EL (cell line): Measurements from ENCODE around the gene RAB3C.

Experiments
- DNase-seq: peaks from one replicate; pipeline ENCODE4 v3.0.0-alpha.2; 2016

RAB3C gene

DNA sequence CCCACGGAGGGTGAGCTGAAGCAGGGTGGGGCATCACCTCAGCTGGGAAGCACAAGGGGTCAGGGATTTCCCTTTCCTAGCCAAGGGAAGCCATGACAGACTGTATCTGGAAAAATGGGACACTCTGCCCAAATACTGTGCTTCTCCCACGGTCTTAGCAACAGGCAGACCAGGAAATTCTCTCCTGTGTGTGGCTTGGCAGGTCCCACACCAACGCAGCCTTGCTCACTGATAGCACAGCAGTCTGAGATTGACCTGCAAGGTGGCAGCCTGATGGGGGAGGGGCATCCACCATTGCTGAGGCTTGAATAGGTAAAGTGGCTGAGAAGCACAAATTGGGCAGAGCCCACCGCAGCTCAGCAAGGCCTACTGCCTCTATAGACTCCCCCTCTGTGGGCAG, 23.2 kb downstream of the RAB3C start:
- no peak for DNase-seq

DNA sequence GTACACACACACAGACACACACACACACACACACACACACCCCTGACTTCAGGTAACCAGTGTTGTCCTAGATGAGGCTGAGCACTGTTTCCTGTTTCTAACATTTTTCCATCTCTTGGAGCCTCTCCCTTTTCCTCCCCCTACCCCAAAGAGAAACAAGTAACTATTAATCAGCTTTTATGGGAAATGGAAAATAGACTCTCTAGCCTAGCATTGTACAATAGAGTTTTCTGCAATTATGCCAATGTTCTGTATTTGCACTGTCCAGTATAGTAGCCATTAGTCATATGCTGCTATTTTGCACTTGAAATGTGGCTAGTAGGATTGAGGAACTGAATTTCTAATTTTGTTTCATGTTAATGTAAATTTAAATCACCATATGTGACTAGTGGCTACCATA, 33.1 kb downstream of the RAB3C start:
- no peak for DNase-seq

DNA sequence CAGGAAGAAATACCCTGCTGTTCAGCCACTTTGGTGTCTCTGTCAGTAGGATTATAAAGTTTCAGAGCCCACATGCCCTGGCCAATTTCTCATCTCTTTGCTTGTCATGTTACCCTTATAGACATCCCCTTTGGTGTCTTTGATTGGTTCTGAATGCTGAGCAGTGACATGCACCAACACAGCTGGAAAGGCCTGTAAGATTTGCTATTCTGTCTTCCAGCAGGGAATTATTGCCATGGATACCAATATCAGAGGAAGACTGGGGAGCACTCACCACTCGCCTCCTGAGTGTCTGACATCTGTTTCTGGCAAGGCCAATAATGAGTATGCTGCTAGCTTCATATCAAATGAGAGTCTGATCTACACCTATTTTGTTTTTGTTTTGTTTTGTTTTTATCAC, 34.4 kb downstream of the RAB3C start:
- no peak for DNase-seq

DNA sequence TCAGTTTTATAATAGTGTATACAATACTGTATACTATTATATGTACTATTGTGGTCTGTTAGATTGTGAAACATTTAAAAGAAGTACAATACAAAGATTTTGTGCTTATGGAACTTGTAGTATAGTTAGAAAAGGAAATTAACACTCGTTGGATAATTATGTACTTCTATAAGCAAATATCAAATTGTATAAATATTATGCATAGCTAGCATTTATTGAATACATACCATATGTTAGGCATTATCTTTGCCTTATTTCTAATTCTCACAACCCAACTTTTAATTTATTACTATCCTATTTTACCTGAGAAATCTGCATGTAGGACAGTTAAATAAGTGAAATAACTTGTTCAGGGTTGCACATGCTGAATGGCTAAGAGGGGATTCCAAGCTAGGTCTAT, 37.5 kb downstream of the RAB3C start:
- no peak for DNase-seq

DNA sequence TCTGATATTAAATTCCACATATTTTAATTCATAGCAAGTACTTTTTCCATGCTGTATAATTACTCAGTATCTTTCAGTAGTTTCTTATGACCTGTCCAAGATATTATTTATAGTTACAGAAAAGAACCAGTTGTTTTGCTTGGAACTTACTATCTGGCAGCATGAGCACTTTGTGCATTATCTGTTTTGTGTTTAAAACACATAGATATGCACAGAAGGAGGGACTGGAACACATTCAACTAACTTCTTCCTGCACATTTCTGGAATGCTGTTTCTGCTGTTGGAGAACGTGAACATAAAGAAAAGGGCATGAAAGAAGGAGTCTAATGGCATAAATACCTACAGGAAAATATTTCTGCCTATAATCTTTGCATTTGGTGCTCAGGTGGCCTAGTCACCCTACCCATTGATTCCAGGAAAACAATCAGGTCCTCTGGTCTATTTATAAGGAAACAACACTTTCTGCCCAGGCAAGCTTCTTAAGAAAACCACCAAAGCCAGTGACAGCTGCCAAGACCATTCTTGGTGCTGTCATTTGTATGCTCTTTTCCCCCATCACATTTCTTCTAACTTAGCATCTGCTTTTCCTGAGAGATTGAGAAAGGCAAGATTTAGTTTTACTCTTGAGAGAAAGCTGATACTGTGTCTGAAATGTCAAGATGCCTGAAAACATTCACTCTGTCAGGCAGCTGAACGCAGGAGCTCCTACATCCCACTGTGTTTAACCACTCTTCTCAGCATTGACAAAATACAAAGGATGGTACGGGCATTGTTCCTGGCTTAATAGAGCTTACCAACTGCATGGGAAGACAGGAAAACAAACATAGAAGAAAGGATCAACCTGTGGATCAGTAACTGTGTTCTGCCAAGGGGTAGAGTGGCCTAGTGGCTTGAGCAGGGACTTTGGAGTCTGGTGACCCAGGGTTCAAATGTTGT, 40.3 kb downstream of the RAB3C start:
- no peak for DNase-seq

DNA sequence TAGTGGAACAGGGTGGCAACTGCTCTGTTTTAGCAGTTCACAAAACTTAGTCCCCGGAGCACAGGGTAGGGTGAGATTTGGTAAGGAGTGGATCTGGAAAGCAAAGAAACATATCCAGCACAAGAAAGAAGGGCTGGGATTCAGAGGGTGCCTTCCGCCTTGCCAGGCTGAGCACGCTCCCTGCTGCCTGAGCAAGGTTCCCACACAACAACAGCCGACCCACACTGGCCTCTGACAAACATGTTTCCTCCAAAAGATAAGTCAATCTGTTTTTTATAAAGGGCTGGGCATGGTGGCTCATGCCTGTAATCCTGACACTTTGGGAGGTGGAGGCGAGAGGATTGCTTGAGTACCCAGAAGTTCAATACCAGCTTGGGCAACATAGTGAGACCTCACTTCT, 45.8 kb downstream of the RAB3C start:
- DNase-seq = no peak

DNA sequence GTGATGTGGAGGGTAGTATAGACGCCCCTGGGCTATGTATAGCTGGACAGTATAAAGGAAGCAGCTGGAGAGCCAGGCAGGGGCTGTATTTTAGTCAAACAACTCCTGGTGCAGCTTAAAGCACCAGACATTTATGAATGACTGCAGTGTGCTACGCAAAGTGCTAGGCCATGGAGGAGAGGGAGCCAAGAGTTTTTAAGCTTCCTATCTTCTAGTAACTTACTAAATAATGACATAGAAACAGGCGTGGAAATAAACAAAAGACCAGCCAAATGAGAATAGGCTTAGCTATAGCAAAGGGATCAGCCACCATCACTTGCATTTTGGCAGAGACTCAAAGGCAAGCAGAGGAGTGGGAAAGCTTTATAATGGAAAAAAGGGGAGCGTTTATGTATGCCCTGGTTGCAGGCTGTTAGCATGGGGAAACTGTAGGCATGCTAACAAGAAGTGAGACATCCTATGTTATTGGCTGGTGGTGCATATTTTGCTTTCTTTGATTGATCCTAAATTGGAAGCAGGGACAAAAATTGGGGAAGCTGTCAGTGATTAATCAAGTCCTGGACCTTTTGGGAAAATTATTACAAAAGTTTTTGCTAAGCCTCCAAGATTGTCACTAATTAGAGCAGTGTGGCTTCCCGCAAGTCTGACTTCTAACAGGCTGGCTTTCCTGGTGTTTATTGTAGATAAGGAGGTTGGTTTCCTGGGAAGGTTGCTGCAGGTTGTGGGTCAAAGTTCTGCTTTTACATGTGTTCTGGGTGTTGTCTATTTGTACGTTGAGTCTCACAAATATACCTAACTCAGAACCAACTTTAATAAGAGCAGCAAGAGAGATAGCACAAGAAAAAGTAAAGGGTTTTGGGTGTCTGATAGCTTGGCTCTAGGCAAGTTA, 46.6 kb downstream of the RAB3C start:
- DNase-seq = no peak

DNA sequence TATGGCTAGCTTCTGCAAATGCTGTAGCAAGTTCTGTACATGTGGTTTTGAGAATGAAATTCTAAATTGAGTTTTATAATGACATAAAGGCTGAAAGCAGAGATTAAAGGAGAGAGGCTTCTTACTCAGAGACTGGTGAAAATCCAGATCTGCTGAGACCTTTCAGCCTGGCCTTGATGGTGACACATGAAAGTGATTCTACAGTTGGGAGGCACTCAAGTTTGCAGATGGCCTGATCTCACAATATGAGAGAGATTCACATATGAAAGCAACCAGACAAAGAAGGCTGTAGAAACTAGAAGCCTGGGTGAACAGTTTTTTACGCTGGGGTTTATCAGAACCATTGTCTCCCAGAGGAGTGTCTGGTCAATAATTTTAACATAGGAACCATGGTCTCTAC, 49.0 kb downstream of the RAB3C start:
- no peak for DNase-seq

DNA sequence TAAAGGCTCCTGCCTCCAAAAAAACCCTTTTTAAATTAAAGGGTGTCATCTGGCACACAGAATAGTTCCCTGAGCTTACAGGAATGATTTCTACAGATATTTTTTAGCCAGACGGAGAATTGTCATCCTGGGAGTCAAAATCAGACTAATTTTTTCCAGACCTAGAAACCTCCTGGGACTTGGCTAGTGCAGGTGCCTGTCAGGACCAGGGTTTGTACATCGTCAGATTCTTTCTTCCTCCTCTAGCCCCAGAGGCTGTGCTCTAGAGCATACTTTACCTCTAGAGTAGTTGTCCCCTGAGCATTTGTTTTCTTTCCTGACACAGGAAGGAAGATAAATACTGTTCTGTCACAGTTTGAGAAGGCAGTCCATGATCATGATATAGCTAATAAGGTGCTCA, 52.5 kb downstream of the RAB3C start:
- no peak for DNase-seq

DNA sequence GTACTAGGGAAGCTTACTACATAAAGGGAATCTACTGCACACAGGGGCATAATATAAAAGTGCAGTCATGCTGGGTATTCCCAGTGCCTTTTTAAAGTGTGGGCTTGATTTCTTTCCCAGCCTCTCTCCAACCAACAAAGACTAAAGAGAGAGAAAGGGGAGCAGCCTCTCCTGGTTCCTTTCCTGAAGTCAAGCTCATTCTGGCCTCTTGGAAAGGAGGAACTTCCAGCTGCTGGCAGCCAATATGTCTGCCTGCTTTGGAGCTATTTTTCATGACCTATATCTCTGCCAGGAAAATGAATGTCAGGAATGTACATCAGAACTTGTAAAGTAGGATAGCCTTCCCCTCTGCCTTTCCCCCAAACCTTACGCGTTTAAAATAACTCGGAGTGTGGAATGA, 57.1 kb downstream of the RAB3C start:
- DNase-seq = no peak

DNA sequence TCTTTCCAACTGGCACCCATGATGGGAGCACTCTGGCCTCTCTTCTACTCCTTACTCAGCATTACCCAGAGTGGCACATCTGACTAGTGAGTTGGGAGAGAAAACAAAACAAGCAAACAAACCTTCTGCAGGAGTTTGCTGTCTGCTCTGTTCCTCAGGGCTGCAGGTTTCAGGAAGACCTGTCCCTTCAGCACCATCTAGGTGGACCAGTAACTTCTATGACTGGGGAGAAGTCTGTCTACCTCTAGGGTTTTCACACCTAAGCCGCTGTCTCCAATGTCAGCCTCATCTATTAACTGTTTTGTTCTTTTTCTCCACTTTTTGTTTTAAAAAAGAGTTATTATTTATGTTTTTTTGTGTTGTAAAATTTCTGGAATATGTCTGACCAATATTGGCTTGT, 58.7 kb downstream of the RAB3C start:
- no peak for DNase-seq

DNA sequence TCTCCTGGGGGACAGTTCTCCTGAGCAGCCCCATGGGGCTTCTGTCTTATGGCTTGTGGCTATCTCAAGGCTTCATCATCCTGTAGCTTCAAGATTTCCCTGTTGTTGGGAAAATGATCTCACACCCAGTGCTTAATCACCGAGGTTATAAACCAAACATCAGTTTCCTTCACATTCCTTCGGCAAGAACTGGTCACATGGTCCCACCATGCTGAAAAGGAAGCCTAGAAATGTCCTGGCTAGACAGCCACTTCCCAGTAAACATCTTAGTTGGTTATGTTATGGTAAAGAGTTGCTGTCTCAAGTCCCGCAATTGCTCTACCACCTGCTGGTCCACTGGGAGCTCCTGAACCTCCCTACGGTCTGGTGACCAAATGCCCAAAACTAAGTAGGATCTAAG, 66.0 kb downstream of the RAB3C start:
- no peak for DNase-seq

DNA sequence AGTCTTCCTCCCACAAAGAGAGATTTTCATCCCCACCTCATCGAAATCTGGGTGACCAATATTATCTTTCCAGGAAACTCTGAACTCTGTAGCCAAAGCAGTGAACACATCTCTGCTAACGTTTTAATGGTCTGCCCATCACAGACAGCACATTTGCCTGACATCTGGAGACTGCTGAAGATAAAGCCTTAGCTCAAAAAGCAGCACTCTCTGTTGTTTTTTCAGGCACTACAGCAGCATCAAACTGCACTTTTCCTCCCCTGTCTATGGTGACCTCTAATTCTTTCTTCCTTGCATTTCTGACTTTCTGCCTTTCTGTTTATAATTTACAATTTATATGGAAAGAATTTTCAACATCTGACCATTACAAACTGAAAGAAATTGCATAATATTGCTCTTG, 66.8 kb downstream of the RAB3C start:
- no peak for DNase-seq

DNA sequence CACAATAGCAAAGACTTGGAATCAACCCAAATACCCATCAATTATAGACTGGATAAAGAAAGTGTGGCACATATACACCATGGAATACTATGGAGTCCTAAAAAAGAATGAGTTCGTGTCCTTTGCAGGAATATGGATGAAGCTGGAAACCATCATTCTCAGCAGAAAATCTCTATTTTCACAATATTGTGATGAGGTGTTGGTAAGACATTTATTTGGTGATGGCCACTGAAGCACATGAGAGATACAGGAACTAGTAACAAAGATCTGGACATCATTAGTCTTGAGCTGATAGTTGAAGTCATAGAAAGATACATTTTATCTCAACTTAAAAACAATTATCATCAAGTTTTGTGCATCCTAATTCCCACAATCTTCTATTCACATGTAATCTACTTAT, 70.6 kb downstream of the RAB3C start:
- no peak for DNase-seq

DNA sequence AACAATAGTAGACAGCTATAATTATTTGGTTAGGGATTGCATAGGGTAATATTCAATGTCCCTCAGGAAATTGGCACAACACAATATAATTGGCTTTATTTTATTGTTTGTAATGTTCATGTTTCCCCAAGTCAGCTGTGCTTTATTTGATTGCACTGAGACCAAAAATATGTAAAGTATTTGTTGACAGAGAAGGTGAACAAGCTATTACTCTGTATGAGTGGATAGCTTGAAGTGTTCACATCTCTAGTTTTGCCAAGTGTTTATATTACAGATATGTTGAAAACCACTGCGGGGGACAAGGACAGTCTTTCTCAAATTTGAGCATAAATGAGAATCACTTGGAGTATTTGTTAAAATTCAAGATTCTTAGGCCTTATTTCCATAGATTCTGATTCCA, 83.3 kb downstream of the RAB3C start:
- no peak for DNase-seq

DNA sequence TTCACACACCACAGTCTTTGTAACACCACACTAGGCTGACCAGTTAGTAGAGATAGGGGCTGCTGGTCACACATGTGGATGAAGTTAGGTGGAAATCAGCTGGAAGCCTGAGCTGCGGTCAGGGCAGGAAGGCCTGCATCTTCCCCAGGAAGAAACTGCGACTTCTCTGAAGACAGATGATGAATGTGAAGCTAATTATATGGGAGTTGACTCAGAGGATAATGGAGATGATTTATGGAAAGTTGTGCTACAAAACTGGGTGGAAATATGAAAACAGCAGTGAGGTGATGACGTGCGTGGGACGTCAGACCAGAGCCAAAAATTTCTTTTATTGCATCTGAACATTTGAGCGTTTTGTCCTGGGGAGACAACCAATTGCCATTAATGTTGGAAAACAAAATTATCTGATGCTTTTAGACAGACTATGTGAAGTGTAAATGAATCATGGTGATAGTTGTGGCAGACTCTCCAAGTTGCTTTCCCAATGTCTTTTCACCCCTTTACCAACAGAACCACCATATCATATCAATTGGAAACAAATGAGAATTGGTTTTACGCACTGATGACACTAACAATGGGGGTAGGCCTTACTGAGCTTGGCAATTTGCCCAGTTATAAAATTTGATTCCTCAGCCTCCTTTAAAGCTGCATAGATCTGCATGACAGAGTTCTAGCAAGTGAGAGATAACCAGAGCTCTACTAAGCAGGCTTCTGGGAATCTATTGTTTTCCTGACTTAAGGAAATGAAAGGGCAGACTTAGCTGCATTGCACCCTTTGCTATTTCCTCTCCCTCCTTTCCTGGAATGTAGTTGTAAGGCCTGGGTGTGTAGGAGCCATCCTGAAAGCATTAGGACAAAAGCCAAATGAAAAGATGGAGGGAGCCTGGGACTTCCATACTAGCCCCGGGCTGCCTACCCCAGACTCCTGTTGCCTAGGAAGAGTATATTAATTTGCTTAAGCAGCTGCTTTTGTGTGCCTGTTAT, 84.0 kb downstream of the RAB3C start:
- DNase-seq = no peak

DNA sequence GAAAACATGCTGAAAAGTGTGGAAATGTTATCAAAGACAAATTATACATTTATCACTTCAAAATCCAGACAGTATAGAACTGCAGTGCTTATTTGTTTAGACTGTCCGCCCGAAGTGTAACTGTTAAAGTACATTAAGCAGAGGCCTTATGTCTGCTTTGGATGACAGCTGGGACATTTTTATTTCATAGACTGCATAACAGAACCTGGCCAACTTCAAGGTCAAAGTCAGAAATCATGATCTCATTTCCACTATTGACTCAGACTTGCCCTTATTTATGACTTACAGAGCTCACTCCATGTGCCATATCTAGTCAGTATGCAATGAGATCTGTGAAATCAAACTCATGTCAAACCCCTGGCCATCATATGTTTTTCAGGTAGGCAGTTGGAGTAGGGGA, 87.7 kb downstream of the RAB3C start:
- no peak for DNase-seq

DNA sequence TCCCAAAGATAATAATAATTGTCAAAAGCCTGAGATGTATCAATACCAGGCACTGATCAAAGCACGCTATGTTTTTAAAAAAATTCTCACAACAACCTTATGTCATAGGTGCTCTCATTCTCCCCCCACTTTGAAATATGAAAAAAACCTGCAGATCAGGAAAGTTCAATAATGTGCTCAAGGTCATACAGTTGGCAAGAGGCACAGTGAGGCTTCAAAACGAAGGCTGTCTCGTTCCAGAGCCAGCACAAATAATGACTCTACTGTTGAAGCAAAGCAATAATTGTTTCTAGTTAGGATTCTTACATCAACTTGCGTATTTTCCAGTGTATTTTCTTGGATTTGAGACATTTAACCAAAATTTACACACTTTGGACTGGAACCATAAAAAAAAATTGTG, 88.3 kb downstream of the RAB3C start:
- DNase-seq = no peak

DNA sequence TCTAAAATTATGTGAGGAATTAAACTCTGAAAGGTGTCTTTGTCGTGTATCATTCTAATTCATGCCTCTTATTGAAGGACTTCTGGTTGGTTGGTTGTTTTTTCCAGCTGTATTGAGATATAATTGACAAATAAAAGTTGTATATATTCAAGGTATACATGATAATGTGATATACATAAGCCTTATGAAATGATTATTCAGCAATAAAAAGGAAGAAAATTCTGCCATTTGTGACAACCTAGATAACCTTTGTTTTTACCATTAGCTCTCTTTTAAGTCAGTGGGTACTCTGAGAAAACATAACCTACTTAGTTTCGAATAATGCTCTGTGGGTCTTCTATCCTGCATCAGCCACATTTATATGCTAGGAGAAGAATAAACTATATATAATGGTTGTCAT, 89.6 kb downstream of the RAB3C start:
- DNase-seq = no peak

DNA sequence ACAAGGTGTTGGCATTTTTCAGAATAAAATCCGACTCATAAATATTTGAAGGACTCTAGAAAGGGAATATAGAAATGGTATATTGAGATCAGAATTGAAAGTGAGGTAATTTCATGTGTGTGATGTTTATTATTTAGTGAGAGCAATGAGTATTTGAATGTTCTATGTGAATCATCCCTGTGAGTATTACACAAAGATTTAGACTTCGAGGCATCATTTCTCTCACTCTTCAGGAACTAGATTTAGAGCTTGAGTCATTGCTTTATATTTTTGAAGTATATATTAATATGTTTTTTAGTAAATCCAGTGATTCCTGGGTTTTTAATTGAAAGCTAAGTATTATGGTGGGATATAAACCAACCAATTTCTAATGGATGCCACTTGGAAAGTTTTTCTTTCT, 91.2 kb downstream of the RAB3C start:
- DNase-seq = no peak

DNA sequence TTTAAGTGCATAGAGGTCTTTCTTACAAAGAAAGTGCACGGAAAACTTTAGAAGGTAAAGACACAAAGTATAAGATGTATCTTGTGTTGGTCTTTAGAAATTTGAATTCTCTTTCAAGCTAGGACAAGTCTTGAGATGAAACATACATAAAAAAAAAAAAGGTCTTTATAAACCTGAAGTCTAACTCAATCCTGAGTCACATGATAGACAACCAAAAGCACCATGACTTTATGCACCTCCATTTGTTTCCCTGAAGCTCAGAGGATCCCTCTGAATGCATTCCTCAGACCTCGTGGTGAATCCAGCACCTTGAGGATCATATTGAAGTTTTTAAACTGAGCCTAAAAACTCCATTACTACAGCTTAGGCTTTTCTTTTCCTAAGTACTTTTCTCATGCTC, 91.8 kb downstream of the RAB3C start:
- no peak for DNase-seq

DNA sequence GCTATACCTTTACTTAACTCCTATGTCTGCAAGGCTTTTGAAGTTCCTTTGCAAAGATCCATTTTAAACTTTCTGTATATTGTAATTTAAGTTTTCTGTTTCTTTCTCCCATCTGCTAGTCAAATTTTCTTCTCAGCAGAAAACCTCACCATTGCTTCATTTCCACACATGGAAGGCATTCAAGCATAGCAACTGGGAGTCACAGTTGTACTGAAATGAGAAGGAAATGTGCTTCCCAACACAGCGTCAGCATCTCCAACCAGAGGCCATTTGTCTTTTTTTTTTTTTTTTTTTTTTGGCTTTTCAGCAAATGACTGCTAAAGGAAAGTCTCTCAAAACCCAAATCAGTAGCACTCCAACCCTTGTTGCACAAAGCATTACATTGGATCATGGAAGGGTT, 92.5 kb downstream of the RAB3C start:
- no peak for DNase-seq

DNA sequence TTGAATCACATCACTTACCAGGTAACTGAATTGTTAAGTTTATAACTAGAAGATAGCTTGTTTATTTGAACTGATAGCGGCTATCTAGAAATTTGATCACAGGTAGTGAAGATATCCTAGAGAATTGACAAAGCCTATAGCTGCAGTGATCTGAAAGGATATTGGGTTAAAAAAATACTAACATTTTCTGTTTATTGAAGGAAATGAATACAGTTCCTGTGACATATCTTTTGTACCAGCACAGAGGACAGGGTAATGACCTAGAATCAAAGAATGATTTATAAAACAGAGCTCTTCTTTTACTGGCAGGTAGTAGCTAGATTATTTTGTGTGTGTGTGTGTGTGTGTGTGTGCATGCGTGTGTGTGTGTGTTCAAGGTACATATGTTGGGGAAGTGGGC, 94.8 kb downstream of the RAB3C start:
- DNase-seq = no peak
